DOHH2 (cell line): ENCODE results near the gene ESYT2.

ENCODE experiments used
- H3F3A ChIP-seq: fragments of 200-600 bp; sonication (generic), shearing (Covaris generic); 2 replicates; pipeline ENCODE4 v1.6.0; 2016; ENCODE audit warnings: antibody characterized with exemption, mild to moderate bottlenecking; ENCODE audit not compliant: control insufficient read depth, insufficient read depth
- H3K27ac ChIP-seq: fragments of 200-600 bp; sonication (generic); 2 replicates; pipeline ENCODE4 v1.5.1; 2014; ENCODE audit warnings: low read depth, mild to moderate bottlenecking, low read length, moderate library complexity
- H3K27me3 ChIP-seq: fragments of 200-600 bp; sonication (generic); 2 replicates; pipeline ENCODE4 v1.6.1; 2014; ENCODE audit warnings: mild to moderate bottlenecking, low read length, mixed read lengths; ENCODE audit not compliant: control insufficient read depth
- H3K36me3 ChIP-seq: fragments of 200-600 bp; sonication (generic); 2 replicates; pipeline ENCODE4 v1.6.1; 2014; ENCODE audit warnings: mild to moderate bottlenecking, low read length, moderate library complexity, mixed read lengths; ENCODE audit not compliant: control insufficient read depth
- H3K4me1 ChIP-seq: fragments of 200-600 bp; sonication (generic); 2 replicates; pipeline ENCODE4 v1.6.1; 2014; ENCODE audit warnings: mild to moderate bottlenecking, low read length, mixed read lengths; ENCODE audit not compliant: control insufficient read depth
- H3K4me2 ChIP-seq: fragments of 200-600 bp; sonication (generic); 2 replicates; pipeline ENCODE4 v1.6.0; 2014; ENCODE audit warnings: mild to moderate bottlenecking, low read length, moderate library complexity
- H3K4me3 ChIP-seq: fragments of 200-600 bp; sonication (generic); 2 replicates; pipeline ENCODE4 v1.5.1; 2014; ENCODE audit warnings: mild to moderate bottlenecking, low read length, mixed read lengths
- H3K79me2 ChIP-seq: fragments of 200-600 bp; sonication (generic); 2 replicates; pipeline ENCODE4 v1.6.1; 2014; ENCODE audit warnings: mild to moderate bottlenecking, low read length, mixed read lengths; ENCODE audit not compliant: control insufficient read depth
- H3K9me2 ChIP-seq: fragments of 200-600 bp; sonication (generic); replicated peaks from 2 replicates; pipeline ENCODE4 v1.6.1; 2014; ENCODE audit warnings: mild to moderate bottlenecking, low read length, mixed read lengths; ENCODE audit not compliant: control insufficient read depth
- H3K9me3 ChIP-seq: fragments of 200-600 bp; sonication (generic); 2 replicates; pipeline ENCODE4 v1.6.1; 2014; ENCODE audit warnings: antibody characterized with exemption, low read length, mixed read lengths; ENCODE audit not compliant: control insufficient read depth, insufficient read depth
- H4K20me1 ChIP-seq: fragments of 200-600 bp; sonication (generic); 2 replicates; pipeline ENCODE4 v1.6.0; 2014; ENCODE audit warnings: low read depth, mild to moderate bottlenecking, antibody characterized with exemption, low read length, moderate library complexity; ENCODE audit not compliant: control insufficient read depth, insufficient read depth
- CTCF ChIP-seq: fragments of 200-600 bp; sonication (generic); IDR thresholded peaks from one replicate; pipeline ENCODE4 v1.5.1; 2014; ENCODE audit warnings: antibody characterized with exemption, mild to moderate bottlenecking, low read depth, low read length; ENCODE audit not compliant: poor library complexity, severe bottlenecking
- EZH2phosphoT487 ChIP-seq: fragments of 200-600 bp; sonication (generic); IDR thresholded peaks from 2 replicates; pipeline ENCODE4 v1.6.1; 2017; ENCODE audit warnings: borderline replicate concordance, mild to moderate bottlenecking, antibody characterized with exemption, low read length, moderate library complexity, mixed read lengths

ESYT2 gene

GRCh38 chr7:158861004-158861787 lies 31.9 kb upstream of the ESYT2 start:
- H3K4me2 ChIP-seq: no peak overlapping the region
- no peak overlapping the region for H3K27ac ChIP-seq
- peaks cover 4% of the 10 kb centered on the region; the same call in 1 of the 2 replicates for H3K36me3 ChIP-seq
- H3K9me3 ChIP-seq: no peaks in the 10 kb centered on the region
- no peak overlapping the region for H3K4me3 ChIP-seq
- no peaks in the 10 kb centered on the region for H3K9me2 ChIP-seq
- H4K20me1 ChIP-seq: no peaks in the 10 kb centered on the region
- H3K27me3 ChIP-seq: no peaks in the 10 kb centered on the region
- H3K4me1 ChIP-seq: peaks cover 58% of the 10 kb centered on the region
- H3K79me2 ChIP-seq: peaks cover 55% of the 10 kb centered on the region
- TF ChIP-seq CTCF (no peak), EZH2phosphoT487 (no peak)
- H3F3A ChIP-seq: peaks cover 21% of the 10 kb centered on the region

DNA sequence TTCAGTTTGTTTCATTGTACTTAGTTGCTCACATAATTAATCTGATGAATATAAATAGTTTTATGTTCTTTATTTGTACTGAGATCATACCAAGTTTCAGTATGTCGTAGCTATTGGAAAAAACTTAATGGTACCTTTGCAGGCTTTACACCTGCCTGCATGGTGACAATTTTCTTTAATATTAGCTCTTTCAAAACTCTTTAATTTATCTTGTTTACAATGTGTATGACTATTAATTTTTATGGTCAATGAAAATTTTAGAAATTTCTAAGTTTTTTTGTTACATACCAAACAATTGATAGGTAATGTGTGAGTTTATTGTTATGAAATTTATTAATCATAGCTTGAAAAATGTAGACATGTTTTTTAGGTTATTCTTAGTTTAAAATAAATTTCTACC lies 31.1 kb upstream of the ESYT2 start:
- no peak for TF ChIP-seq EZH2phosphoT487
- TF ChIP-seq CTCF: no peak
- peaks cover 49% of the 10 kb centered on the region for H3K79me2 ChIP-seq
- no peak overlapping the region for H3K4me2 ChIP-seq
- peaks cover 4% of the 10 kb centered on the region; the same call in 1 of the 2 replicates for H3K36me3 ChIP-seq
- H3K9me2 ChIP-seq: no peaks in the 10 kb centered on the region
- H3K4me1 ChIP-seq: peaks cover 65% of the 10 kb centered on the region
- peaks cover 21% of the 10 kb centered on the region for H3F3A ChIP-seq
- no peaks in the 10 kb centered on the region for H3K27me3 ChIP-seq
- H3K9me3 ChIP-seq: no peaks in the 10 kb centered on the region
- H3K4me3 ChIP-seq: no peak overlapping the region
- H3K27ac ChIP-seq: no peak overlapping the region
- no peaks in the 10 kb centered on the region for H4K20me1 ChIP-seq

DNA sequence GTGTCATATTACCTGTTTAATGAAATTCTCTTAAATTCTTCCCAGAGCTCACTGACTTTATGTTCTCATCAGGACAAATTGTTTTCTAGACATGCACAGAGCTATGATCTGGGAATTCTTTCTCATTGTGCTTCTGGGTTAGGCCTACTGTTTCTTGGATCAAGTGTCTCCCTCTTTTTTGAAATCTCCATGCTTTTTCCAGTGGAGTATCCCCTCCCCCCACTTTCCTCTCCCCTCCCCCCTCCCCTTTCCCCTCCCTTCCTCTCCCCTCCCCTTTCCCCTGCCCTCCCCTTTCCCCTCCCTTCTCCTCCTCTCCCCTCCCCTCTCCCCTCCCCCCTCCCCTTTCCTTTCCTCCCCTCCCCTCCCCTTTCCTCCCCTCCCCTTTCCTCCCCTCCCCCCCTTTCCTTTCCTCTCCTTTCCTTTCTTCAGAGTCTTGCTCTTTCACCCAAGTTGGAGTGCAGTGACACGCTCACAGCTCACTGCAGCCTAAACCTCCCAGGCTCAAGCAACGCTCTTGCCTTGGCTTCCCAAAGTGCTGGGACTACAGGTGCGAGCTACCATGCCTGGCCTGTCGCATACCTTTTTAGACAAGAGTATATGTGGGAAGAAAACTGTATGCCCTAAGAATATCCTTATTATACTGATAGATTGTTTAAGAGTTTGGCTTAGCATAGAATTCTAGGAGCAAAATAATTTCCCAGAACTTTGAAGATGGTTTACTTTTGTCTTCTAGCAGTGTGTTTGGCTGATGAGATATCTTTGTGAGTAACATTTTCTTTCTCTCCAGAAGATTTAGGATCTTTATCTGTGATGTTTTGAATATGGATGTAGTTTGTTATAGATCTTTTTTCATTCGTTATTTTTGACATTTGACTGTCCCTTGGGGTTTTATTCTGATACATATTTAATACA lies 29.5 kb upstream of the ESYT2 start:
- peaks cover 4% of the 10 kb centered on the region; the same call in 1 of the 2 replicates for H3K36me3 ChIP-seq
- H3F3A ChIP-seq: peaks cover 16% of the 10 kb centered on the region
- no peak for TF ChIP-seq EZH2phosphoT487
- no peak for TF ChIP-seq CTCF
- peak overlapping the region; percentile 62 for H3K4me2 ChIP-seq
- no peaks in the 10 kb centered on the region for H3K9me3 ChIP-seq
- peak overlapping the region; percentile 35 for H3K27ac ChIP-seq
- H3K4me3 ChIP-seq: peak overlapping the region; percentile 80
- peaks cover 50% of the 10 kb centered on the region for H3K4me1 ChIP-seq
- no peaks in the 10 kb centered on the region for H3K9me2 ChIP-seq
- no peaks in the 10 kb centered on the region for H4K20me1 ChIP-seq
- H3K27me3 ChIP-seq: no peaks in the 10 kb centered on the region
- peaks cover 34% of the 10 kb centered on the region for H3K79me2 ChIP-seq
